Lung (tissue), 12 donors: ENCODE measurements around the gene ZNF516. TPM values are rescaled to one million over a fixed set of nuclear protein-coding genes. Genes with fewer than 3 reads are reported as not detected.

Experiments used
- ATAC-seq: fragments of 200-7000 bp; cut with Tn5 transposase; one replicate; pipeline ENCODE4 v1.9.1; 2020; ENCODE audit warnings: moderate number of reproducible peaks; ENCODE audit not compliant: insufficient read depth, low FRiP score
- DNase-seq, 3 donors: peaks; one replicate each; pipeline ENCODE4 v3.0.0-alpha.2; 2013 to 2017
- H3K27ac ChIP-seq, 2 donors: one replicate each; pipeline ENCODE4 v1.5.1; 2013; ENCODE audit warnings: mild to moderate bottlenecking in 2 of 2, moderate library complexity in 2 of 2, control low read depth in 1 of 2, inconsistent platforms in 1 of 2, low read depth in 1 of 2, low read length in 1 of 2
- H3K27me3 ChIP-seq, 3 donors: one replicate each; pipeline ENCODE4 v1.5.1; 2013; ENCODE audit warnings: low read length in 2 of 3; ENCODE audit not compliant: control insufficient read depth in 3 of 3, insufficient read depth in 3 of 3
- H3K36me3 ChIP-seq, 4 donors: one replicate each; pipeline ENCODE4 v1.5.1; 2013; ENCODE audit warnings: low read length in 4 of 4, mild to moderate bottlenecking in 1 of 4, moderate library complexity in 1 of 4; ENCODE audit not compliant: control insufficient read depth in 4 of 4, insufficient read depth in 4 of 4
- H3K4me1 ChIP-seq, 5 donors: one replicate each; pipeline ENCODE4 v1.5.1; 2013; ENCODE audit warnings: low read length in 5 of 5, mild to moderate bottlenecking in 2 of 5, moderate library complexity in 1 of 5; ENCODE audit not compliant: control insufficient read depth in 5 of 5, insufficient read depth in 5 of 5
- H3K4me3 ChIP-seq: one replicate; pipeline ENCODE4 v1.5.1; 2013; ENCODE audit warnings: mild to moderate bottlenecking, control low read depth, moderate library complexity
- H3K9ac ChIP-seq, 2 donors: one replicate each; pipeline ENCODE4 v1.5.1; 2013; ENCODE audit warnings: low read length in 2 of 2, control low read depth in 1 of 2; ENCODE audit not compliant: insufficient read depth in 1 of 2
- H3K9me3 ChIP-seq, 4 donors: one replicate each; pipeline ENCODE4 v1.5.1; 2013; ENCODE audit warnings: low read length in 3 of 4, mild to moderate bottlenecking in 1 of 4, moderate library complexity in 1 of 4; ENCODE audit not compliant: control insufficient read depth in 4 of 4, insufficient read depth in 3 of 4
- CTCF ChIP-seq: IDR thresholded peaks from 2 replicates; pipeline ENCODE4 v1.5.1; 2012; ENCODE audit warnings: mild to moderate bottlenecking; ENCODE audit errors: control extremely low read depth, extremely low read depth
- WGBS, 2 donors: extraction: QIAGEN DNeasy Blood & Tissue Kit; methylation state at CpG; one replicate each; pipeline ENCODE4 v1.1.7; 2013; 5-methylcytosine and 5-hydroxymethylcytosine counted together
- polyA plus RNA-seq, 2 donors: library from polyadenylated mRNA; stranded (reverse); fragments of 200-250 nt; gene quantifications; one replicate each; pipeline ENCODE4 v1.2.1, GENCODE V29; 2013
- total RNA-seq, 2 donors: library from RNA; depleted of rRNA in 1 of 2; stranded (reverse); fragments of >200 nt in 1 of 2; gene quantifications; one replicate each; pipeline ENCODE4 v1.2.1, GENCODE V29; 2014 to 2021
- donor health status: control.
- donor health status: control.
- donor health status: Bipolar disorder and iron deficiency.
- donor health status: healthy.
- donor health status: DM: yes; HTN: yes; CAD: no.

The ZNF516 gene
- total and polyA plus RNA-seq, 4 donors = 7.7 to 45.4 (median 26.4) TPM

DNA sequence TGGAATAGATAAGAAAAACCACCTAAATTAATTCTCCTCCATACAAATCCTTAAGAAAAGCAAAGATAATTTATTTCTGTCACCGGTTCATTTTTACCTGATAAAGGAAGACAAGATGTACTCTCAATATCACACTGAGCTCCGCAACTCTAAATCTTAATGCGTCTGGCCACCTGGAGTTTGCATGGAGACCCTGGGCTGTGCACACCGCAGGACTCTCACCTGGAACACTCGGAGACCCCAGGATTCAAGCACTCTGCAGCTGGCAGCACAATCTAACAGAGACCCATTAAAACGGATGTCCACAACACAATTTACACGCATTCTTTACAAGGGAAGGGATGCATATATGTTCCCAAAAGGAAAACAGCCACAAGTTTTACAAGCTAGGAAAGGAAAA lies 72.2 kb downstream of the ZNF516 start:
- no peak for DNase-seq
- 91 to 93% methylated on average over 7 of the region's 7 CpGs for WGBS, 2 donors

GRCh38 chr18:76422121-76422520 lies 72.9 kb downstream of the ZNF516 start:
- ATAC-seq = no peak
- no peaks in the 10 kb centered on the region for H3K9me3 ChIP-seq
- peaks cover under 1 to 45% (median 26%) of the 10 kb centered on the region in 5 donors for H3K4me1 ChIP-seq
- peak overlapping the region in 1 of 2 donors; percentile 62 for H3K27ac ChIP-seq
- H3K27me3 ChIP-seq = no peaks in the 10 kb centered on the region
- H3K36me3 ChIP-seq = no peaks in the 10 kb centered on the region
- no peak for TF ChIP-seq CTCF
- no peak overlapping the region for H3K4me3 ChIP-seq
- 81 to 87% methylated on average over 11 of the region's 11 CpGs for WGBS, 2 donors
- H3K9ac ChIP-seq = no peak overlapping the region
- DNase-seq = peak in 1 of 3 donors; percentile 2

More for the DNA sequence above, 72.2 kb downstream of the ZNF516 start:
- no peaks in the 10 kb centered on the region for H3K27me3 ChIP-seq
- no peak for TF ChIP-seq CTCF
- H3K9ac ChIP-seq = no peak overlapping the region
- no peak overlapping the region for H3K27ac ChIP-seq
- ATAC-seq = no peak
- no peaks in the 10 kb centered on the region for H3K9me3 ChIP-seq
- peaks cover 0 to 38% (median 25%) of the 10 kb centered on the region in 5 donors for H3K4me1 ChIP-seq
- no peaks in the 10 kb centered on the region for H3K36me3 ChIP-seq
- H3K4me3 ChIP-seq = no peak overlapping the region

DNA sequence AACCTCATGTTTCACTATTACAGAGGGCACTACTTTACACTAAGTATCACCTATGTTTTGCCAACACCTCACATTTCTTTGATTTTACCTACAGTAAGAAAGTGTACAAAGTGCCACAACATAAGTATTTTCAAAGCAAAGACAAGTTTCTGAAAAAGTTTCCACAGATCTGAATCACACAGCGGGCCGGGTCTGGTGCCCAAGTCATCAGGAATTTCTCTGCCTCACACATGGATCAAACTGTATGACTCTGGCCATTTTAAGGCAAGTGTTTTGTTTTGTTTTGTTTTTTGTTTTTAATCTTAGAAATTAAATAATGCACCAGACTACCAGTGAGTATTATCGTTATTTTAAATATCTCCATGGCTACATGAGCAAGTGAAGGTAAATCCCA lies 73.4 kb downstream of the ZNF516 start:
- DNase-seq (no peak), ATAC-seq (no peak)
- no peak overlapping the region for H3K27ac ChIP-seq
- 76 to 90% methylated on average over 3 of the region's 3 CpGs for WGBS, 2 donors
- H3K9me3 ChIP-seq = no peaks in the 10 kb centered on the region
- H3K36me3 ChIP-seq = no peaks in the 10 kb centered on the region
- no peak overlapping the region for H3K9ac ChIP-seq
- H3K4me3 ChIP-seq = no peak overlapping the region
- no peak for TF ChIP-seq CTCF
- H3K27me3 ChIP-seq = no peaks in the 10 kb centered on the region
- H3K4me1 ChIP-seq = peaks cover 2 to 47% (median 26%) of the 10 kb centered on the region in 5 donors
